IPS DF 6.9 (cell line): Measurements from ENCODE around the gene CCDC146.
"Not testable (repeated sequence)": the region's sequence is repeated elsewhere in the genome, so short reads cannot be mapped to it uniquely, and the experiment has no call there.

Source experiments
- DNase-seq: peaks from one replicate; pipeline ENCODE4 v3.0.0-alpha.2; 2013; ENCODE audit warnings: low read depth, low spot score
- H3K27ac ChIP-seq: one replicate; pipeline ENCODE4 v1.5.1; 2013; ENCODE audit warnings: low read length, control low read depth
- H3K27me3 ChIP-seq: 2 replicates; pipeline ENCODE4 v1.6.1; 2013; ENCODE audit warnings: mild to moderate bottlenecking, low read length; ENCODE audit not compliant: control insufficient read depth, insufficient read depth
- H3K36me3 ChIP-seq: 2 replicates; pipeline ENCODE4 v1.6.1; 2013; ENCODE audit warnings: low read length; ENCODE audit not compliant: control insufficient read depth, insufficient read depth
- H3K4me1 ChIP-seq: 2 replicates; pipeline ENCODE4 v1.6.1; 2013; ENCODE audit warnings: low read length; ENCODE audit not compliant: control insufficient read depth, insufficient read depth
- H3K4me3 ChIP-seq: 2 replicates; pipeline ENCODE4 v1.5.1; 2013; ENCODE audit warnings: mild to moderate bottlenecking, low read length
- H3K9me3 ChIP-seq: 2 replicates; pipeline ENCODE4 v1.6.1; 2013; ENCODE audit warnings: low read length, inconsistent platforms; ENCODE audit not compliant: control insufficient read depth, insufficient read depth
- WGBS: extraction: QIAGEN DNeasy Blood & Tissue Kit; methylation state at CpG from one replicate; pipeline ENCODE4 v1.1.7; 2013; ENCODE audit warnings: mixed read lengths, missing lambda C conversion rate; ENCODE audit not compliant: insufficient read length, insufficient coverage; 5-methylcytosine and 5-hydroxymethylcytosine counted together

Gene CCDC146

DNA sequence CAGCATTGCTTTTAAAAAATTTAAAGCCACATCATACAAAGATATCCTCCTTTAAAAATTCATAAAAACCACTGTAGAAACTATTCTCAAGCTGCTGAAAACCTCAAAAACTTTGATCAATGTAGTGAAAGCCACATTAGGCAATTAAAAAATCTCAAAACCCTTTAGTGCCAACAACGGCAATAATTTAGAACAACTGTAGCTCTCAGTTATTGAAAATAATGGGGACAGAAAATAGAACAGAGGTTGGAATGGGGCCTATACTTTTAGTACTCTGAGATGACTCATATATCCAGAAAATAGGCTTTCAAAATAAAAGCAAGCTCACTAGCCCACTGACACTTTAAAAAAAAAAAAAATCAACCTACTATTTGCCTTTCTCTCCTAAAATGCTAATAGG is 206.3 kb downstream of the CCDC146 start:
- no peaks in the 10 kb centered on the region for H3K4me1 ChIP-seq
- DNase-seq = no peak
- H3K27ac ChIP-seq = no peak overlapping the region
- H3K9me3 ChIP-seq = no peaks in the 10 kb centered on the region
- H3K36me3 ChIP-seq = no peaks in the 10 kb centered on the region
- no peak overlapping the region for H3K4me3 ChIP-seq
- no CpG with 5 or more reads among the region's 1 CpG for WGBS
- no peaks in the 10 kb centered on the region for H3K27me3 ChIP-seq

DNA sequence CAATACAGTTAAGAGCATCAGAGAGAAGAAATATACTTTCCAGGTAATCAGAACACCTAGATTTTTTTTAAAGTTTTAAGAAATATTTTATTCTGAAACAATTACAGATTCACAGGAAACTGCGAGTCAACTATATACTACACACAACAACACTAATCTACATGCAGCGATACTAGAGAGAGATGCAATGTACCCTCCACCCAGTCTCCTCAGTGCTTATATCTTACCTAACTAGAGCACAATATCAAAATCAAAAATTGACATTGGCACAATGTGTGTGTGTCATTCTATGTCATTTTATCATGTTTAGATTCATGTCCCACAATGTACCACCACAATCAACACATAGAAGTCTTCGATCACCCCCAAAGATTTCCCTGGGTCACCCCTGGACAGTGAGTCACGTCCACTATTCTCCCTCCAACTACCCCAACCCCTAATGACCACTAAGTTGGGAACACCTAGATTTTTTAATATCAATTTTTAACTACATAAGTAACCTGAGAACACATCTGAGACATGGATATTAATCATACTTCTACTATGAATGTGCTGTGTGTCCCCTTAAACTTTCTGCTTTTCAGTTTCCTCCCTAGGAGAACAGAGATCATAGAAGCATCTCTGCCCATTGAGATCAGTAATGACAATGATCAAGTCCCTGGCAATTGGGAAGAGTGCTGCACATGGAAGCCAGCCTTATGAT is 207.2 kb downstream of the CCDC146 start:
- H3K36me3 ChIP-seq = no peaks in the 10 kb centered on the region
- no peaks in the 10 kb centered on the region for H3K9me3 ChIP-seq
- no CpG with 5 or more reads among the region's 4 CpGs for WGBS
- H3K27me3 ChIP-seq = no peaks in the 10 kb centered on the region
- H3K4me1 ChIP-seq = no peaks in the 10 kb centered on the region
- no peak overlapping the region for H3K27ac ChIP-seq
- DNase-seq = no peak
- H3K4me3 ChIP-seq = no peak overlapping the region

DNA sequence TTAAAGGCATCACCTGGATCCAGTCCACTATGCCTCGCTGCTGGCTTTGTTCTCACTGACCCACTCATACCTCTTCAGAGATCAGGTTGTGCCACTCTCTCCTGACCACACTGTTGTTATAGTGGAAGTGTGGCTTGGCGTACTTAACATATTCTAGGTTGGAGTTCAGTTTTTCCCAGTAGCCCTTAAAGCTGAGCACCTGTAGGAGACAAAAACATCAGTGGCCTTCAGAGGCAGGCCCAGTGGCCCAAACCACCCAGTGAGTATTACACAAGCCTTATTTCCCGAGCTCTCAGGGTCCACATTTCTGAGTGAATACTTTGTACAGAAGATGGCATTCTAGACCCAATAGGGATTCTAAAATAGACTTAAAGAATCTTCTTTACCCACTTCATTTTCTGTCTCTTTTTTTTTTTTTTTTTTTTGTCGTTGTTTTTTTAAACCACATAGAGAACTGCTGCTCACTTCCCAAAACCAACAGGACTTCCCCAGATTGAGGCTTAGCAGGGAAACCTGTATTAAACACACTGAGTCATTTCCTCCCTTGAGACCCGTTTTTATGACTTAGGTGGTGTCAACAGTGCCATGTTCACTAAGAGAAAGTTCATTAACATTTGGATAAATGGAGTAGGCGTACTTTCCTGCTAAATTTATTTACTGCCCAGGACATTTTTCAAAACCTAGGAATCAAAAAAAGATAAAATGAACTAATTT is 207.9 kb downstream of the CCDC146 start:
- H3K4me3 ChIP-seq = no peak overlapping the region
- H3K27me3 ChIP-seq = no peaks in the 10 kb centered on the region
- WGBS = no CpG with 5 or more reads among the region's 6 CpGs
- H3K9me3 ChIP-seq = no peaks in the 10 kb centered on the region
- no peak overlapping the region for H3K27ac ChIP-seq
- H3K4me1 ChIP-seq = no peaks in the 10 kb centered on the region
- H3K36me3 ChIP-seq = no peaks in the 10 kb centered on the region
- DNase-seq = no peak

- H3K4me3 ChIP-seq = no peak overlapping the region
- DNase-seq = peak; percentile 45
- H3K36me3 ChIP-seq = no peaks in the 10 kb centered on the region
- no peaks in the 10 kb centered on the region for H3K27me3 ChIP-seq
- no peaks in the 10 kb centered on the region for H3K4me1 ChIP-seq
- WGBS = no CpG with 5 or more reads among the region's 3 CpGs
- no peaks in the 10 kb centered on the region for H3K9me3 ChIP-seq
- no peak overlapping the region for H3K27ac ChIP-seq
Observed at GRCh38 chr7:77331938-77332695, 209.7 kb downstream of the CCDC146 start.

DNA sequence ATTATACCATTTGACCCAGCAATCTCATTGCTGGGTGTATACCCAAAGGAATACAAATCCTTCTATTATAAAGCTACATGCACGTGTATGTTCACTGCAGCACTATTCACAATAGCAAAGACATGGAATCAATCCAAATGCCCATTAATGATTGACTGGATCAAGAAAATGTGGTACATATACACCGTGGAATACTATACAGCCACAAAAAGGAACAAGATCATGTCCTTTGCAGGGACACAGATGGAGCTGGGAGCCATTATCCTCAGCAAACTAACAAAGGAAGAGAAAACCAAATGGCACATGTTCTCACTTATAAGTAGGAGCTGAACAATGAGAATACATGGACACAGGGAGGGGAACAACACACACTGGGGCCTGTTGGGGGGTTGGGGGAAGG is 211.6 kb downstream of the CCDC146 start:
- not testable (repeated sequence) for H3K4me3 ChIP-seq, DNase-seq, H3K27ac ChIP-seq, H3K27me3 ChIP-seq, H3K36me3 ChIP-seq, H3K9me3 ChIP-seq, H3K4me1 ChIP-seq
- no CpG with 5 or more reads among the region's 2 CpGs for WGBS

DNA sequence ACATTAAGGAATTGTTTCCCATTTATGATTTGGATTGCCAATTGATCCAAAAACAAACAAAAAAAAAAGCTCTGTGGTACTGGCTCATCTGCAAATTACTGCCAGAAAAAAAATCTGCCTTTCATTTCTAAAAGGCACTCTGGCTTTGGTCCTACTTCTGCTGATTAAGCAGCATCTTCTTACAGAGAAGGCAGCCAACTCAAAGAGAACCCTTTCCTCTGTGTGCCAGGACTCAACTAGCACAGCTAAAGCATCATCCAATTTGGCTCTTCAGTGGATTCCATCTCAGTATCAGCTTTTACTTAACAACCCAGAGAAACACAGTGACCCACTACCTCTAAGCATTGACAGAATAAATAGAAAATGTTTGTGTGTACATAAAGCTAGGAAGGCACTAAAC is 213.2 kb downstream of the CCDC146 start:
- no peaks in the 10 kb centered on the region for H3K27me3 ChIP-seq
- H3K36me3 ChIP-seq = no peaks in the 10 kb centered on the region
- H3K4me3 ChIP-seq = no peak overlapping the region
- H3K9me3 ChIP-seq = no peaks in the 10 kb centered on the region
- DNase-seq = no peak
- no peaks in the 10 kb centered on the region for H3K4me1 ChIP-seq
- H3K27ac ChIP-seq = no peak overlapping the region

DNA sequence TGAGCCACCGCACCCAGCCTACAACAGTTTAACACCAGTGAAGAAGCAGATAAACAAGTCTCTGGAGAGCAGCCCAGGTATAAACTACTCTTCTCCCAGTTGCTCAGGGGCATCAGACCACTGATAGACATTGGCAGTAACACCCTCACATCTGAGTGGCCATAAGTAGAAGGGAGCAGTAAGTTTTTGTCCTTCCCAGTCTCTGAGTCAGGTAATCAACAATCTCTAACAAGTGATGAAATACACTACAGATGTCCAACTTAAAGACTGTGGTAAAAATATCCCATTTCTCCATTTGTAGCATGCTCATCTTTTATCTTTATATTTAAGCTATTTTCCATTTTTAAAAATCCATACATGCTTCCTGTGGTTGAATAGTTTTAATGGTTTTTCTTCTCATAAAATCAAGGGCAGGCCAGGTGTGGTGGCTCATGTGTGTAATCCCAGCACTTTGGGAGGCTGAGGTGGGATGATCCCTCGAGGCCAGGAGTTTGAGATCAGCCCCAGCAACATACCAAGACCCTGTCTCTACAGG is 215.1 kb downstream of the CCDC146 start:
- H3K4me3 ChIP-seq = no peak overlapping the region
- no peak for DNase-seq
- no peaks in the 10 kb centered on the region for H3K4me1 ChIP-seq
- no CpG with 5 or more reads among the region's 2 CpGs for WGBS
- no peaks in the 10 kb centered on the region for H3K27me3 ChIP-seq
- no peaks in the 10 kb centered on the region for H3K9me3 ChIP-seq
- no peak overlapping the region for H3K27ac ChIP-seq
- no peaks in the 10 kb centered on the region for H3K36me3 ChIP-seq

- no CpG with 5 or more reads among the region's 4 CpGs for WGBS
- Histone ChIP-seq H3K4me3 (no peak overlapping the region), H3K4me1 (no peaks in the 10 kb centered on the region), H3K27ac (no peak overlapping the region), H3K36me3 (no peaks in the 10 kb centered on the region), H3K9me3 (no peaks in the 10 kb centered on the region), H3K27me3 (no peaks in the 10 kb centered on the region)
- no peak for DNase-seq
Observed at GRCh38 chr7:77338260-77338659, 215.8 kb downstream of the CCDC146 start.

DNA sequence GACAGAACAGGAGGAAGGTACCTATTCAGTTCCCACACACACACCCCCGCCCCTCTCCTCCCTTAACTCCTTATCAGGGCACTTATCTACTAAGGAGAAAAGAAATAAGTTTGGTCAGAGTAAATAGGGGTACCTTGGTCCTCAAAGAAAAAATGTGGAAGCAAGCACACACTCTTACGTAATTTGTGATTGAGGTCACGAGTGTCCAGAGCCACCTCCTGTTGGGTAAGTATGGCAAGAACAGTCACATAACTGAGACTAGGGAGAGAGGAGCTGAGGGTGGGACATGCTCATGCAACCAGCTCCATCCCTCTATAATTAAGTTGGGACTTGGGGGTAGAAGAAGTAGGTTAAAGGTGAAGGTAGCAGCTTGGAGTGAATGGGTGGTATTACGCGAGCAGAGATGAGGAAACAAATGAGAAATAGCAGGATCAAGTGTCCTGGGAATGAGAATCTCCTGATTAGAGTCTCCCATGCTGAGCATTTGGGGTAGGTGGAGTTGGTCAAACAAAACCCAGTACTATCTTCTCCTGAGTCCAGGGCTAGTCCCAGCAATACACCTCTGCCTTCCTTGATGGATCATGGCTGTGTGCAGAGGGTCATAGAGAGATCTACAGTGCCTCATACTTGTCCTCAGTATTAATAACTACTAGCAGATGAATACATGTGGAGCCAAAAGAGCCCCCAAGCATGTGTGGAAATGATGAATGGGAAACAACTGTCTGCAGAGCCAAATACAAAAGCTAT is 216.6 kb downstream of the CCDC146 start:
- no peaks in the 10 kb centered on the region for H3K27me3 ChIP-seq
- DNase-seq = no peak
- no peak overlapping the region for H3K4me3 ChIP-seq
- no peaks in the 10 kb centered on the region for H3K4me1 ChIP-seq
- H3K27ac ChIP-seq = no peak overlapping the region
- no peaks in the 10 kb centered on the region for H3K9me3 ChIP-seq
- no CpG with 5 or more reads among the region's 5 CpGs for WGBS
- no peaks in the 10 kb centered on the region for H3K36me3 ChIP-seq

DNA sequence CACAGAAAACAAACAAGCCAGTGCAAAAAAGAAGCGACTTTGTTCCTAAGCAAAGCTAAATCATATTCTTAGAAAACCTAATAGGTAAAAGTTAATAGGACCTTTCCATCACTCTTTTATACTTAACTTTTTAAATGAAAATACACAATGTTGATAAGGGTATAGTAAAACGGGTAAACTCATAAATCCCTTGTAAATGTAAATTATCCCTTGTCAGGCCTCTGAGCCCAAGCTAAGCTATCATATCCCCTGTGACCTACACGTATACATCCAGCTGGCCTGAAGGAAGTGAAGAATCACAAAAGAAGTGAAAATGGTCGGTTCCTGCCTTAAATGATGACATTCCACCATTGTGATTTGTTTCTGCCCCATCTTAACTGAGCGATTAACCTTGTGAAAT is 217.3 kb downstream of the CCDC146 start:
- WGBS = no CpG with 5 or more reads among the region's 5 CpGs
- no peak for DNase-seq
- Histone ChIP-seq H3K27ac (no peak overlapping the region), H3K4me3 (no peak overlapping the region), H3K27me3 (no peaks in the 10 kb centered on the region), H3K36me3 (no peaks in the 10 kb centered on the region), H3K4me1 (no peaks in the 10 kb centered on the region), H3K9me3 (no peaks in the 10 kb centered on the region)
